ENCODE measurements around the gene GPR35. TPM values are rescaled to one million over a fixed set of nuclear protein-coding genes. Genes with fewer than 3 reads are reported as not detected.

GPR35 gene
- total RNA-seq, 1 donor from 2014 or later, result 1.5 TPM

GRCh38 chr2:240599141-240599583 lies 26.1 kb upstream of the GPR35 start:
- Mint-ChIP-seq H3K4me3 (ENCODE audit: unreplicated experiment) (no peak overlapping the region), H3K4me1 (ENCODE audit: low read depth, unreplicated experiment) (no peaks in the 10 kb centered on the region), H3K27me3 (ENCODE audit: unreplicated experiment) (no peaks in the 10 kb centered on the region), H3K27ac (ENCODE audit: unreplicated experiment) (no peak overlapping the region), H3K9me3 (ENCODE audit: unreplicated experiment) (no peaks in the 10 kb centered on the region), H3K36me3 (ENCODE audit: unreplicated experiment) (no peaks in the 10 kb centered on the region)
- no peak for DNase-seq
- TF ChIP-seq CTCF (IDR thresholded peaks at IDR 0.05; ENCODE audit: partially characterized antibody, unreplicated experiment), result no peak

GRCh38 chr2:240600451-240600961 lies 24.8 kb upstream of the GPR35 start:
- peak; percentile 18 for DNase-seq
- Mint-ChIP-seq H3K9me3 (ENCODE audit: unreplicated experiment) (peaks cover 2% of the 10 kb centered on the region), H3K4me1 (ENCODE audit: low read depth, unreplicated experiment) (no peaks in the 10 kb centered on the region), H3K36me3 (ENCODE audit: unreplicated experiment) (no peaks in the 10 kb centered on the region), H3K27me3 (ENCODE audit: unreplicated experiment) (no peaks in the 10 kb centered on the region), H3K27ac (ENCODE audit: unreplicated experiment) (no peak overlapping the region), H3K4me3 (ENCODE audit: unreplicated experiment) (no peak overlapping the region)
- no peak for TF ChIP-seq CTCF (IDR thresholded peaks at IDR 0.05; ENCODE audit: partially characterized antibody, unreplicated experiment)

- no peak overlapping the region for H3K4me3 Mint-ChIP-seq (ENCODE audit: unreplicated experiment)
- H3K9me3 Mint-ChIP-seq (ENCODE audit: unreplicated experiment), result peaks cover 5% of the 10 kb centered on the region
- no peaks in the 10 kb centered on the region for H3K27me3 Mint-ChIP-seq (ENCODE audit: unreplicated experiment)
- no peak overlapping the region for H3K27ac Mint-ChIP-seq (ENCODE audit: unreplicated experiment)
- H3K4me1 Mint-ChIP-seq (ENCODE audit: low read depth, unreplicated experiment), result no peaks in the 10 kb centered on the region
- H3K36me3 Mint-ChIP-seq (ENCODE audit: unreplicated experiment), result no peaks in the 10 kb centered on the region
- no peak for TF ChIP-seq CTCF (IDR thresholded peaks at IDR 0.05; ENCODE audit: partially characterized antibody, unreplicated experiment)
- no peak for DNase-seq
Measured at GRCh38 chr2:240601061-240601830, 24.0 kb upstream of the GPR35 start.

GRCh38 chr2:240601831-240602160 lies 23.5 kb upstream of the GPR35 start:
- H3K27ac Mint-ChIP-seq (ENCODE audit: unreplicated experiment), result no peak overlapping the region
- no peak for DNase-seq
- peaks cover 5% of the 10 kb centered on the region for H3K9me3 Mint-ChIP-seq (ENCODE audit: unreplicated experiment)
- H3K36me3 Mint-ChIP-seq (ENCODE audit: unreplicated experiment), result no peaks in the 10 kb centered on the region
- no peak overlapping the region for H3K4me3 Mint-ChIP-seq (ENCODE audit: unreplicated experiment)
- H3K4me1 Mint-ChIP-seq (ENCODE audit: low read depth, unreplicated experiment), result no peaks in the 10 kb centered on the region
- no peaks in the 10 kb centered on the region for H3K27me3 Mint-ChIP-seq (ENCODE audit: unreplicated experiment)
- no peak for TF ChIP-seq CTCF (IDR thresholded peaks at IDR 0.05; ENCODE audit: partially characterized antibody, unreplicated experiment)

GRCh38 chr2:240602266-240603050 lies 22.8 kb upstream of the GPR35 start:
- Mint-ChIP-seq H3K4me3 (ENCODE audit: unreplicated experiment) (no peak overlapping the region), H3K9me3 (ENCODE audit: unreplicated experiment) (peaks cover 5% of the 10 kb centered on the region), H3K27me3 (ENCODE audit: unreplicated experiment) (no peaks in the 10 kb centered on the region), H3K4me1 (ENCODE audit: low read depth, unreplicated experiment) (no peaks in the 10 kb centered on the region), H3K27ac (ENCODE audit: unreplicated experiment) (no peak overlapping the region), H3K36me3 (ENCODE audit: unreplicated experiment) (no peaks in the 10 kb centered on the region)
- no peak for DNase-seq
- TF ChIP-seq CTCF (IDR thresholded peaks at IDR 0.05; ENCODE audit: partially characterized antibody, unreplicated experiment), result no peak
